Spleen (tissue), 7 donors: Measurements from ENCODE around the gene HK2.
"Not testable (repeated sequence)": the region's sequence is repeated elsewhere in the genome, so short reads cannot be mapped to it uniquely, and the experiment has no call there.

ENCODE experiments used
- CTCF ChIP-seq, 11 experiments: fragments of 200-600 bp in 7 of 11; fragments of 450-650 bp in 4 of 11; sonication (generic) in 4 of 11; IDR thresholded peaks in 8 of 11; conservative IDR thresholded peaks in 3 of 11; 1 replicate in 7 of 11; 2 replicates in 4 of 11; pipeline versions ENCODE4 v1.4.0 to v1.8.0; 2016 to 2021; ENCODE audit warnings: antibody characterized with exemption in 11 of 11, inconsistent platforms in 4 of 11, mild to moderate bottlenecking in 1 of 11
- POLR2A ChIP-seq, 3 donors: fragments of 450-650 bp; IDR thresholded peaks; one replicate each; pipeline ENCODE4 v1.5.1; 2017; ENCODE audit warnings: antibody characterized with exemption in 3 of 3, mild to moderate bottlenecking in 1 of 3
- POLR2AphosphoS5 ChIP-seq, 3 donors: sonication (generic); formaldehyde crosslinking; IDR thresholded peaks; one replicate each; pipeline ENCODE4 v1.5.1; 2017; ENCODE audit warnings: antibody characterized with exemption in 3 of 3
- donor health status: DM: no; HTN: no; CAD: no; lungs with moderate emphysema.
- donor health status: DM: no; HTN: no; CAD: no.
- donor health status: DM: no; HTN: no; CAD: no.

- not testable (repeated sequence) for TF ChIP-seq CTCF (IDR thresholded peaks at IDR 0.05 in 8 of 11, conservative IDR thresholded peaks at IDR 0.05 in 3 of 11); POLR2AphosphoS5 (IDR thresholded peaks at IDR 0.05); POLR2A (IDR thresholded peaks at IDR 0.05)
Observed at GRCh38 chr2:74855114-74855707, 21.3 kb downstream of the HK2 start.
